ENCODE measurements around the gene ADCY10.

DNA sequence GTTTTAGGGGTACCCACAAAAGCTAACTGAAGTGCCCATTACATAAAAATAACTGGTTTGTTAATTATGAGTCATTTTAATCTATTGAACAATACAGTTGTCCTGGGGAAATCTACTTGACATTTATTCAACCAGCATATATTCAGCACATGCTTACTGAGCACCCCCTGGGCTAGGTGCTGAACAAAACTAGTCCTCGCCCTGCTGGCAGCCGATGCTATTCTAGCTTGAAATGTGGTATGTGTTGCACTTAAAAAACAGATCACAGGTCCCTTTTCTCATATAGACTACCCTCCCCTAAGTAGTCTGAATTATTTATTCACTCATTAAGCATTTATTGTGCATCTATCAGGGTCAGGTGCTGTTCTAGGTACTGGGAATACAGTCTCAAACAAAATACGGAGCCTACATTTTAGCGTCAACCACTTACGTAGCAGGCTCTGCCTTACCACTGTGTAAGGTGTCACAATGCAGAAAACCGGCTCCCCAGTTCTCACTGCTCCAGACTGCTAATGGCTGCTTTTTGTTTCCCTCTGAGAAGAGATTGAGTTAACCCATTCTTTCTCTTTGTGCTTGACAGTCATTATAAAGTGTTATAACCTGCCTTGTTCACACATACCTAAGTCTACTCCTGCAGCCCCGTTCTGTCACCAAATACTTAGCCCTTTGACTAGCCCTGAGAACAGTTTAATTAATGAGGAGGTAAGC lies 57.1 kb downstream of the ADCY10 start:
- TF ChIP-seq, protein P1, sequence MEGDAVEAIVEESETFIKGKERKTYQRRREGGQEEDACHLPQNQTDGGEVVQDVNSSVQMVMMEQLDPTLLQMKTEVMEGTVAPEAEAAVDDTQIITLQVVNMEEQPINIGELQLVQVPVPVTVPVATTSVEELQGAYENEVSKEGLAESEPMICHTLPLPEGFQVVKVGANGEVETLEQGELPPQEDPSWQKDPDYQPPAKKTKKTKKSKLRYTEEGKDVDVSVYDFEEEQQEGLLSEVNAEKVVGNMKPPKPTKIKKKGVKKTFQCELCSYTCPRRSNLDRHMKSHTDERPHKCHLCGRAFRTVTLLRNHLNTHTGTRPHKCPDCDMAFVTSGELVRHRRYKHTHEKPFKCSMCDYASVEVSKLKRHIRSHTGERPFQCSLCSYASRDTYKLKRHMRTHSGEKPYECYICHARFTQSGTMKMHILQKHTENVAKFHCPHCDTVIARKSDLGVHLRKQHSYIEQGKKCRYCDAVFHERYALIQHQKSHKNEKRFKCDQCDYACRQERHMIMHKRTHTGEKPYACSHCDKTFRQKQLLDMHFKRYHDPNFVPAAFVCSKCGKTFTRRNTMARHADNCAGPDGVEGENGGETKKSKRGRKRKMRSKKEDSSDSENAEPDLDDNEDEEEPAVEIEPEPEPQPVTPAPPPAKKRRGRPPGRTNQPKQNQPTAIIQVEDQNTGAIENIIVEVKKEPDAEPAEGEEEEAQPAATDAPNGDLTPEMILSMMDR (conservative IDR thresholded peaks at IDR 0.05 in 1 of 2, IDR thresholded peaks at IDR 0.05 in 1 of 2; ENCODE audit: low read depth in 1 of 2, low read length in 2 of 2), result no peak
- no peak for TF ChIP-seq EZH2 (IDR thresholded peaks at IDR 0.05; ENCODE audit: low read length, missing control alignments)

All from fibroblast of lung (primary cell).